ENCODE results near the gene VSTM2B.

VSTM2B gene

GRCh38 chr19:29598496-29598895, 72.7 kb downstream of the VSTM2B start:
- DNase-seq = no peak

- DNase-seq = no peak
These were observed 77.5 kb downstream of the VSTM2B start for GRCh38 chr19:29603308-29603707.

DNA sequence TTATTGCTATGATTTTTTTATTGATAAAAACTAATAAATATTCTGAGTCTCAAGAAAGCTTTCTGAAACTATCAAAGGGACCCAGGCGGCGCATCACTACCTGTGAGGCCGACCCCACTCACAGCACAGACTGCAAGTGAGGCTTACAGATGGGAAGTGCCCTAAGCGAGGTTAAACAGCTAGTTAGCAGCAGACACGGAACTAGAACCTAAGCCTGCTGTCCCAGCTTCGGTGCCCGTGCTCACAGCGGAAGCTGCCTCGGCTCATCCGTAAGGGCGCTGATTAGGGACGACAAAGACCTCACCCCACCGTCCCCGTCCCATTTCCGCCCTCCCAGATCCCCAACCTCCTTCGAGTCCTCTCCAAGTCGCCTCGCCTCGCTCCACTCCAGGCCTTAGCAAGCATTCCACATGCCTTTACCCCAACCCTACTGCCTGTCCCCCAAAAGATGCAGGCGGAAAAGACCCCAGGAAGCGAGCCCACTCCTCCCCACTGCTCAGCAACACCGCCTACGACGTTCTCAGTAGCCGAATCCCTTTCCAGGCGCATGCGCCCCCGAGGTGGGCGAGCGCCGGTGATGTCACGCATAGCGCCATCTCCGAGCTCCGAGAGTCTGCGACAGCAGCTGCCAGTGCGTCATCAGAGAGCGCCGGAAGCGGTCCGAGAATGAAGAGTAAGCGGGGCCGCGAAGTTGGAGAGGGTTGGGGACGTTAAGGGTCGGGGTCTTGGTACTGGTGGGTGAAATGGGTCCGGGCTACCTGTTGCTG, 80.0 kb downstream of the VSTM2B start, which contains the start of gene POP4:
POP4 (plus strand) TSS at position 631 of the 767 bp plus-strand sequence; CDS start at position 667, 36 bp downstream.
- peak; percentile 98 for DNase-seq

DNA sequence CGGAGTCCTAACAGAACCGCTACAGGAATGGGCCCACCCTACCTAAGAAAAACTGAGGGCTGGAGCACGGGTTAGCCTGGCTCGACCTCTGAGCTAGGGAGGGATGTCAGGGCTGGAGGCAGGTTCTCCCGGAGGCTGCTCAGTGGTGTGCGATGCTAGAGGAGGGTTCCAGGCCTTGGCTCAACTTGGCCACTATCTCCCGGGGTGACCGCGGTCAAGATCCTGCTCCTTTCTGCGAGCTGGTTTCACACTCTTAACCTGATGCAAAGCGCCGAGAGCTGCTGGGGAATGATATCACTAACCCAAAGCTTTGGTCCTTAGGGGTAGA, 80.6 kb downstream of the VSTM2B start:
- DNase-seq = no peak

GRCh38 chr19:29609636-29610035, 83.8 kb downstream of the VSTM2B start:
- DNase-seq = no peak

DNA sequence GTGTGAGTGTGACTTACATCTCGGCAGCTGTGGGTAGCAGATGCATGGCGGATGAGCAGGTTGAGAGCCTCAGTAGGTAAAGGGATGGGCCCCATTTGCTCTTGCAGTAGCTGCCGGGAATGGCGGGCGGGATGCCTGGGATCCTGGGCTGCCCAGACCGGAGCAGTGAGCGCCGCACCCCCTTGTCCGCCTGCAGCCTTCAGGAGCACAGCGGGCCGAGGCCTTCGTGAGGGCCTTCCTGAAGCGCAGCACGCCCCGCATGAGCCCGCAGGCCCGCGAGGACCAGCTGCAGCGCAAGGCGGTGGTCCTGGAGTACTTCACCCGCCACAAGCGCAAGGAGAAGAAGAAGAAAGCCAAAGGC, 84.4 kb downstream of the VSTM2B start:
- no peak for DNase-seq

DNA sequence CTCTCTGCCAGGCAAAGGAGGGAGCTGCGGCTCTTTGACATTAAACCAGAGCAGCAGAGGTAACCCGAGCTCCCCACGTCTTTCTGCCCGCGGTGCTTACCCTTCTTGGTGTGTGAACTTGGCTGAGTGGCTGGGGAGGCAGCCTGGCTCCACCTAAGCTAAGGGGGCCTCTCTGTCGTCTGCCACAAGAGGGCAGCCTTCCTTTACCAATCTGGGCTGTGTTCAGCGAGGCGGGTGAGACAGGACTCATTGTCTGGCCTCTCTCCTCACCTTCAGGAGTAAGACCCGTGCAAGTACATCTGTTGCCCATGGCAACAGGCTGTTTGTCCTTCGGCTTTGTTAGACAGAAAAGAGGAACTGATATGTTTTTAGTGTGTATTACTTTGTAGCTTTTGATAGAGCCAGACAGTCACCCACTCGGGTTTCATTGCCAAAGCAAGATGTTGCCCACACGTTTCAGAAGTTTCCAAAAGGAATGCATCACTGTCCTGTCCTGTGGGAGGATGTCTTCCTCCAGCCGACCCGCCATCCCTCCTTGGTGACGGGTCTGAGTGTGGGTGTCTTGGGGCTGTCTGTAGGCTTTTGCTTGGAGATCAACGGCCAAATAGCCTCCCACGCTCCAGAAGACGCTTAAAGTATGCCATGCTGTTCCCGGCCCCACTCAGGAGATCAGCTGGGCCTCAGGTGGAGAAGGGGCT, 84.9 kb downstream of the VSTM2B start:
- DNase-seq = peak; percentile 91

- DNase-seq = no peak
These were observed 86.3 kb downstream of the VSTM2B start for GRCh38 chr19:29612121-29612520.

GRCh38 chr19:29612801-29613595, 87.2 kb downstream of the VSTM2B start:
- no peak for DNase-seq

GRCh38 chr19:29614046-29614445, 88.3 kb downstream of the VSTM2B start:
- DNase-seq = no peak
